GM12891 (cell line): Measurements from ENCODE around the gene MED27.

ENCODE experiments used
- PAX5 ChIP-seq: IDR thresholded peaks from 2 replicates; pipeline ENCODE4 v1.6.1; 2011; ENCODE audit warnings: low read length, moderate library complexity, mild to moderate bottlenecking; ENCODE audit not compliant: insufficient read depth, severe bottlenecking
- POLR2A ChIP-seq: IDR thresholded peaks from 2 replicates; pipeline ENCODE4 v1.6.1; 2011; ENCODE audit warnings: low read depth, low read length, control low read depth
- POLR2AphosphoS5 ChIP-seq: IDR thresholded peaks from 2 replicates; pipeline ENCODE4 v1.6.1; 2011; ENCODE audit warnings: low read depth, low read length, control low read depth
- POU2F2 ChIP-seq: IDR thresholded peaks from 2 replicates; pipeline ENCODE4 v1.6.1; 2011; ENCODE audit warnings: low read depth, mild to moderate bottlenecking, control low read depth, low read length, moderate library complexity
- SPI1 ChIP-seq: IDR thresholded peaks from 2 replicates; pipeline ENCODE4 v1.6.1; 2011; ENCODE audit warnings: low read depth, low read length, control low read depth
- TAF1 ChIP-seq: IDR thresholded peaks from 2 replicates; pipeline ENCODE4 v1.6.1; 2011; ENCODE audit warnings: low read depth, low read length, control low read depth

- no peak for TF ChIP-seq TAF1
- no peak for TF ChIP-seq POLR2A
- TF ChIP-seq SPI1: no peak
- no peak for TF ChIP-seq POLR2AphosphoS5
- no peak for TF ChIP-seq POU2F2
- no peak for TF ChIP-seq PAX5
Observed at GRCh38 chr9:132042324-132042723, 37.3 kb downstream of the MED27 start.
